IMR-90 (cell line): ENCODE results near the gene RPGRIP1L. TPM values are rescaled to one million over a fixed set of nuclear protein-coding genes. Genes with fewer than 3 reads are reported as not detected.

Experiments
- ATAC-seq: fragments of 200-7000 bp; cut with Tn5 transposase; 2 replicates; pipeline ENCODE4 v1.9.1; 2020; ENCODE audit warnings: low read depth, mild to moderate bottlenecking, moderate library complexity
- BruUV-seq: library from RNA; stranded (reverse); fragments of 400-500 nt; replicated peaks from 2 replicates; lab custom pipeline; 2021; lab: Mats Ljungman, UMichigan
- CTCF ChIA-PET: fragments of 300-600 bp; formaldehyde crosslinking; extraction: SDS; loops from one replicate; lab custom pipeline; 2021; ENCODE audit warnings: antibody characterized with exemption; lab: Yijun Ruan, JAX
- POLR2A ChIA-PET: fragments of 300-600 bp; sonication (Branson Sonifier 250); formaldehyde crosslinking; loops from one replicate; lab custom pipeline; 2022; ENCODE audit warnings: antibody characterized with exemption; ENCODE audit not compliant: unreplicated experiment; lab: Charles Lee
- DNase-seq: peaks from one replicate; pipeline ENCODE4 v3.0.0; 2013
- H2AFZ ChIP-seq: replicated peaks from 2 replicates; pipeline ENCODE3; 2013; ENCODE audit warnings: low read length, mild to moderate bottlenecking; ENCODE audit not compliant: poor library complexity
- H2AK5ac ChIP-seq: 2 replicates; pipeline ENCODE4 v1.6.1; 2013; ENCODE audit warnings: low read depth, low read length, inconsistent platforms
- H2AK9ac ChIP-seq: replicated peaks from 2 replicates; pipeline ENCODE3; 2013; ENCODE audit warnings: mild to moderate bottlenecking, low read depth, low read length, moderate library complexity; ENCODE audit not compliant: poor library complexity
- H2BK120ac ChIP-seq: 2 replicates; pipeline ENCODE4 v1.6.1; 2013; ENCODE audit warnings: low read depth, low read length, inconsistent platforms
- H2BK15ac ChIP-seq: 3 replicates; pipeline ENCODE4 v1.6.1; 2013; ENCODE audit warnings: low read depth, low read length, inconsistent platforms
- H2BK20ac ChIP-seq: 2 replicates; pipeline ENCODE4 v1.6.1; 2013; ENCODE audit warnings: low read depth, mild to moderate bottlenecking, inconsistent platforms, low read length, moderate library complexity
- H2BK5ac ChIP-seq: 2 replicates; pipeline ENCODE4 v1.6.1; 2013; ENCODE audit warnings: mild to moderate bottlenecking, low read depth, low read length, inconsistent platforms; ENCODE audit not compliant: poor library complexity, severe bottlenecking
- H3K14ac ChIP-seq: replicated peaks from 2 replicates; pipeline ENCODE4 v1.6.1; 2013; ENCODE audit warnings: low read depth, low read length, inconsistent platforms
- H3K18ac ChIP-seq: 2 replicates; pipeline ENCODE4 v1.6.1; 2013; ENCODE audit warnings: low read depth, low read length, control low read depth
- H3K23ac ChIP-seq: 2 replicates; pipeline ENCODE4 v1.6.1; 2013; ENCODE audit warnings: low read depth, low read length, inconsistent platforms
- H3K27ac ChIP-seq: 2 replicates; pipeline ENCODE4 v1.5.1; 2013; ENCODE audit warnings: mild to moderate bottlenecking, control low read depth, low read length; ENCODE audit not compliant: insufficient read depth
- H3K27me3 ChIP-seq: 2 replicates; pipeline ENCODE4 v1.6.1; 2013; ENCODE audit warnings: low read length; ENCODE audit not compliant: control insufficient read depth, insufficient read depth
- H3K36me3 ChIP-seq: 2 replicates; pipeline ENCODE4 v1.6.1; 2013; ENCODE audit warnings: low read length, mixed read lengths; ENCODE audit not compliant: control insufficient read depth, insufficient read depth
- H3K4ac ChIP-seq: 2 replicates; pipeline ENCODE4 v1.6.1; 2013; ENCODE audit warnings: low read depth, low read length, inconsistent platforms
- H3K4me1 ChIP-seq: 2 replicates; pipeline ENCODE4 v1.6.1; 2013; ENCODE audit warnings: low read length, mixed read lengths; ENCODE audit not compliant: control insufficient read depth, insufficient read depth
- H3K4me2 ChIP-seq: 2 replicates; pipeline ENCODE4 v1.6.1; 2013; ENCODE audit warnings: low read depth, mild to moderate bottlenecking, control low read depth, low read length, moderate library complexity
- H3K4me3 ChIP-seq: 2 replicates; pipeline ENCODE4 v1.5.1; 2013; ENCODE audit warnings: low read depth, mild to moderate bottlenecking, control low read depth, low read length, moderate library complexity; ENCODE audit not compliant: insufficient read depth
- H3K56ac ChIP-seq: 2 replicates; pipeline ENCODE4 v1.6.1; 2013; ENCODE audit warnings: low read length, inconsistent platforms; ENCODE audit not compliant: insufficient read depth; ENCODE audit errors: extremely low read depth
- H3K79me1 ChIP-seq, 2 experiments: 2 replicates each; pipeline ENCODE4 v1.6.1; 2013; ENCODE audit warnings: low read length in 2 of 2, inconsistent platforms in 1 of 2, low read depth in 1 of 2
- H3K9ac ChIP-seq: 2 replicates; pipeline ENCODE4 v1.6.1; 2013; ENCODE audit warnings: low read depth, low read length, control low read depth
- H3K9me1 ChIP-seq: 2 replicates; pipeline ENCODE4 v1.6.1; 2013; ENCODE audit warnings: low read length, inconsistent platforms; ENCODE audit not compliant: insufficient read depth
- H3K9me3 ChIP-seq: 2 replicates; pipeline ENCODE4 v1.6.1; 2013; ENCODE audit warnings: low read length; ENCODE audit not compliant: control insufficient read depth, insufficient read depth
- H4K20me1 ChIP-seq: 2 replicates; pipeline ENCODE4 v1.6.1; 2013; ENCODE audit warnings: low read length, inconsistent platforms; ENCODE audit not compliant: insufficient read depth
- H4K5ac ChIP-seq: 2 replicates; pipeline ENCODE4 v1.6.1; 2013; ENCODE audit warnings: mild to moderate bottlenecking, low read depth, low read length, control low read depth
- H4K8ac ChIP-seq, 2 experiments: 2 replicates each; pipeline ENCODE4 v1.6.1; 2013; ENCODE audit warnings: low read depth in 2 of 2, low read length in 2 of 2, control low read depth in 1 of 2, inconsistent platforms in 1 of 2
- H4K91ac ChIP-seq: 2 replicates; pipeline ENCODE4 v1.6.1; 2013; ENCODE audit warnings: low read depth, low read length, inconsistent platforms; ENCODE audit not compliant: insufficient read depth
- MXI1 ChIP-seq: IDR thresholded peaks from 2 replicates; pipeline ENCODE4 v1.6.1; 2012; ENCODE audit warnings: low read depth, mild to moderate bottlenecking, low read length, moderate library complexity, borderline replicate concordance
- NFE2L2 ChIP-seq: fragments of 150-350 bp; IDR thresholded peaks from 2 replicates; pipeline ENCODE4 v1.6.1; 2016; ENCODE audit warnings: low read depth, mild to moderate bottlenecking, low read length
- WGBS, 2 experiments: methylation state at CpG; one replicate each; pipeline versions ENCODE4 v1.1.5 to v1.1.7; 2013; ENCODE audit warnings: missing lambda C conversion rate in 2 of 2; ENCODE audit not compliant: insufficient read length in 1 of 2; ENCODE audit errors: extremely low coverage in 2 of 2; 5-methylcytosine and 5-hydroxymethylcytosine counted together
- dilution Hi-C: fragments of 300-500 bp; cut with HindIII; formaldehyde crosslinking; loops from one replicate; pipeline ENCODE4 v1.14.3; 2018; ENCODE audit warnings: low sequenced_read_pairs; ENCODE audit not compliant: unreplicated experiment
- in situ Hi-C: fragments of 300-500 bp; cut with MboI; formaldehyde crosslinking; loops from 3 replicates; pipeline ENCODE4 v1.14.3; 2019; ENCODE audit warnings: low sequenced_read_pairs, inconsistent platforms, mixed read lengths
- intact Hi-C: fragments of 100-400 bp; cut with micrococcal nuclease; formaldehyde crosslinking; loops from 2 replicates; pipeline ENCODE4 v1.10.0; 2022
- polyA plus RNA-seq, 3 experiments: library from polyadenylated mRNA; depleted of rRNA; stranded (reverse); fragments of >200 nt; gene quantifications; 2 replicates each; pipeline ENCODE4 v1.2.3, GENCODE V29; 2012; ENCODE audit warnings: low replicate concordance in 1 of 3
- total RNA-seq: library from RNA; depleted of rRNA; stranded (reverse); fragments of >200 nt; gene quantifications from 2 replicates; pipeline ENCODE4 v1.2.3, GENCODE V29; 2012

RPGRIP1L gene
- total and polyA plus RNA-seq, 2 of the 4 experiments (the other 2 are of a cell fraction): 7.3 to 10.4 TPM

DNA sequence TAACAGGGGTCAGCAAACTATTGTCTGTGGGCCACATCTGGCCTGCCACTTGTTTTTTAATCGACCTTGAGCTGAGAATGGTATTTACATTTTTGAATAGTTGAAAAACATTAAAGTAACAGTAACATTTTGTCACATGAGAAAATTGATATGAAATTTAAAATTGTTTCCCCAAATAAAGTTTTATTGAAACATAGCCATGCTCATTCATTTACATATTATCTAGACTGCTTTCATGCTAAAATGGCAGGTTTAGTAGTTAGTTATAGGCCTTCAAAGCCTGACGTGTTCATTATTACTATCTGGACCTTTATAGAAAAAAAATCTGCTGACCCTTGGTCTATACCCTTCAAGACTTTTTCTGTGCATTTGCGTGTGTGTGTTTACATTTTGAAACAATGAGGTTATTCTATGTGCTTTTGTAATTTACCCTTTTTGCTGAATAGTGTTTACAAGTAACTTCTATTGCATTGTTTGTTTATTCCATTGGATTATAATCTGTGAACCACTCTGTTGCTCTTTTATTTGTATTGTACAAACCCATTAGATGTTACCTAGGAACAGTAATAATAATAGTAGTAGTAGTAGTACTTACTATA lies 37.4 kb upstream of the RPGRIP1L start:
- intact Hi-C loops (no loop called here), in situ Hi-C loops (no loop called here), dilution Hi-C loops (no loop called here)
- no peak overlapping the region for H2AK5ac ChIP-seq
- ChIA-PET CTCF (no interaction called here), POLR2A (no interaction called here)
- no peak overlapping the region for H3K18ac ChIP-seq
- no peak overlapping the region for H3K56ac ChIP-seq
- WGBS, 2 experiments: no CpG with 5 or more reads among the region's 3 CpGs
- H2BK20ac ChIP-seq: no peak overlapping the region
- H3K14ac ChIP-seq: no peak overlapping the region
- H4K91ac ChIP-seq: no peak overlapping the region
- no peak overlapping the region for H2BK120ac ChIP-seq
- H3K4ac ChIP-seq: no peak overlapping the region
- no peak overlapping the region for H3K27ac ChIP-seq
- no peaks in the 10 kb centered on the region for H3K9me3 ChIP-seq
- no peak overlapping the region for H2AK9ac ChIP-seq
- H3K79me1 ChIP-seq: peaks cover 15 to 52% of the 10 kb centered on the region in 2 experiments
- no peak overlapping the region for H3K4me2 ChIP-seq
- H2BK15ac ChIP-seq: no peak overlapping the region
- no peak overlapping the region for H2AFZ ChIP-seq
- H2BK5ac ChIP-seq: no peak overlapping the region
- no peak overlapping the region for H4K5ac ChIP-seq
- ATAC-seq: no peak
- H3K9ac ChIP-seq: no peak overlapping the region
- BruUV-seq: no TSS peak
- no peak overlapping the region for H3K23ac ChIP-seq
- TF ChIP-seq NFE2L2 (no peak), MXI1 (no peak)
- peaks cover 30% of the 10 kb centered on the region for H4K20me1 ChIP-seq
- H3K9me1 ChIP-seq: peaks cover 6% of the 10 kb centered on the region; the same call in 1 of the 2 replicates
- H3K27me3 ChIP-seq: no peaks in the 10 kb centered on the region
- no peak overlapping the region for H4K8ac ChIP-seq
- peaks cover 3% of the 10 kb centered on the region for H3K4me1 ChIP-seq
- H3K36me3 ChIP-seq: no peaks in the 10 kb centered on the region
- no peak for DNase-seq
- no peak overlapping the region for H3K4me3 ChIP-seq
